GM23248 (cell line): ENCODE data around the gene MZB1. TPM values are rescaled to one million over a fixed set of nuclear protein-coding genes. Genes with fewer than 3 reads are reported as not detected.

Experiments used
- DNase-seq: peaks from one replicate; pipeline ENCODE4 v3.0.0-alpha.2; 2015
- H2AFZ ChIP-seq: fragments of 200-600 bp; sonication (generic); 2 replicates; pipeline ENCODE4 v1.6.1; 2016; ENCODE audit warnings: antibody characterized with exemption
- H3F3A ChIP-seq: fragments of 200-600 bp; sonication (generic); 2 replicates; pipeline ENCODE4 v1.6.1; 2016; ENCODE audit warnings: mild to moderate bottlenecking, antibody characterized with exemption, mixed run types; ENCODE audit not compliant: insufficient read depth
- H3K27ac ChIP-seq: fragments of 200-600 bp; sonication (generic); 2 replicates; pipeline ENCODE4 v1.5.1; 2016; ENCODE audit warnings: mild to moderate bottlenecking
- H3K27me3 ChIP-seq: fragments of 200-600 bp; sonication (generic); replicated peaks from 2 replicates; pipeline ENCODE4 v1.6.1; 2016; ENCODE audit warnings: mild to moderate bottlenecking; ENCODE audit not compliant: insufficient read depth
- H3K36me3 ChIP-seq: fragments of 200-600 bp; sonication (generic); 2 replicates; pipeline ENCODE4 v1.6.1; 2016; ENCODE audit warnings: low read depth, mild to moderate bottlenecking
- H3K4me1 ChIP-seq: fragments of 200-600 bp; sonication (generic); 2 replicates; pipeline ENCODE4 v1.6.1; 2016; ENCODE audit warnings: mild to moderate bottlenecking; ENCODE audit not compliant: insufficient read depth
- H3K4me2 ChIP-seq: fragments of 200-600 bp; sonication (generic); one replicate; pipeline ENCODE4 v1.6.1; 2016; ENCODE audit warnings: mild to moderate bottlenecking; ENCODE audit not compliant: unreplicated experiment
- H3K4me3 ChIP-seq: fragments of 200-600 bp; sonication (generic); 2 replicates; pipeline ENCODE4 v1.5.1; 2016; ENCODE audit warnings: mild to moderate bottlenecking
- H3K79me2 ChIP-seq: fragments of 200-600 bp; sonication (generic); 2 replicates; pipeline ENCODE4 v1.6.1; 2016; ENCODE audit warnings: mild to moderate bottlenecking; ENCODE audit not compliant: insufficient read depth
- H3K9ac ChIP-seq: fragments of 200-600 bp; sonication (generic); 2 replicates; pipeline ENCODE4 v1.6.1; 2016; ENCODE audit warnings: mild to moderate bottlenecking
- H3K9me2 ChIP-seq: fragments of 200-600 bp; sonication (generic); 2 replicates; pipeline ENCODE4 v1.6.1; 2016; ENCODE audit warnings: mixed run types, mild to moderate bottlenecking, moderate library complexity; ENCODE audit not compliant: insufficient read depth
- H3K9me3 ChIP-seq: fragments of 200-600 bp; sonication (generic); one replicate; pipeline ENCODE4 v1.6.1; 2017; ENCODE audit warnings: low read depth
- H4K20me1 ChIP-seq: fragments of 200-600 bp; sonication (generic); 2 replicates; pipeline ENCODE4 v1.6.0; 2016; ENCODE audit not compliant: insufficient read depth
- EZH2 ChIP-seq: fragments of 200-600 bp; sonication (generic); IDR thresholded peaks from 2 replicates; pipeline ENCODE4 v1.6.1; 2018; ENCODE audit warnings: antibody characterized with exemption, mild to moderate bottlenecking; ENCODE audit not compliant: insufficient read depth, poor library complexity, severe bottlenecking
- EZH2phosphoT487 ChIP-seq: fragments of 200-600 bp; sonication (generic); IDR thresholded peaks from 2 replicates; pipeline ENCODE4 v1.6.1; 2018; ENCODE audit warnings: antibody characterized with exemption, moderate library complexity, mild to moderate bottlenecking, low read depth; ENCODE audit not compliant: insufficient read depth
- WGBS, 2 experiments: methylation state at CpG; one replicate each; pipeline ENCODE4 v1.1.6; 2015 to 2017; ENCODE audit warnings: low lambda C conversion rate in 2 of 2, low coverage in 1 of 2; ENCODE audit errors: missing lambda C conversion rate in 2 of 2; 5-methylcytosine and 5-hydroxymethylcytosine counted together
- in situ Hi-C: fragments of 300-500 bp; cut with MboI; formaldehyde crosslinking; loops from 2 replicates; pipeline ENCODE4 v1.15.0; 2020
- polyA plus RNA-seq: library from polyadenylated mRNA; unstranded; fragments of >200 nt; fragmentation: Nextera tagmentation; extraction: Ambion mirVana; gene quantifications from 2 replicates; pipeline ENCODE4 v1.2.1, GENCODE V29; 2016
- total RNA-seq: library from RNA; depleted of rRNA; stranded (reverse); fragments of >200 nt; shearing (Covaris generic); gene quantifications from 2 replicates; pipeline ENCODE4 v1.2.3, GENCODE V29; 2014

MZB1 gene
- total and polyA plus RNA-seq, 2 experiments from 2014 or later: not detected

GRCh38 chr5:139378101-139378825 lies 11.4 kb downstream of the MZB1 start:
- no peak overlapping the region for H2AFZ ChIP-seq
- TF ChIP-seq EZH2phosphoT487 (no peak), EZH2 (no peak)
- no peak for DNase-seq
- no peaks in the 10 kb centered on the region for H3F3A ChIP-seq
- H4K20me1 ChIP-seq: no peaks in the 10 kb centered on the region
- 74 to 77% methylated on average over 43 to 47 of the region's 47 CpGs for WGBS, 2 experiments
- no peak overlapping the region for H3K9ac ChIP-seq
- no peaks in the 10 kb centered on the region for H3K79me2 ChIP-seq
- no peak overlapping the region for H3K27ac ChIP-seq
- H3K4me1 ChIP-seq: peaks cover 8% of the 10 kb centered on the region; the same call in 1 of the 2 replicates
- H3K4me3 ChIP-seq: no peak overlapping the region
- H3K9me2 ChIP-seq: no peaks in the 10 kb centered on the region
- in situ Hi-C loops: no loop called here
- H3K9me3 ChIP-seq: no peaks in the 10 kb centered on the region
- no peaks in the 10 kb centered on the region for H3K27me3 ChIP-seq
- H3K36me3 ChIP-seq: 0 out of 2 replicates have a peak, but pooled peaks cover 1% of the 10 kb centered on the region
- no peak overlapping the region for H3K4me2 ChIP-seq

- no peak overlapping the region for H3K27ac ChIP-seq
- H4K20me1 ChIP-seq: no peaks in the 10 kb centered on the region
- H3K4me2 ChIP-seq: no peak overlapping the region
- H3K27me3 ChIP-seq: no peaks in the 10 kb centered on the region
- in situ Hi-C loops: no loop called here
- no peaks in the 10 kb centered on the region for H3K9me3 ChIP-seq
- no peak for DNase-seq
- WGBS, 2 experiments: 98 to 100% methylated on average over 3 of the region's 3 CpGs
- no peaks in the 10 kb centered on the region for H3K79me2 ChIP-seq
- peaks cover 8% of the 10 kb centered on the region; the same call in 1 of the 2 replicates for H3K4me1 ChIP-seq
- no peaks in the 10 kb centered on the region for H3F3A ChIP-seq
- H3K9me2 ChIP-seq: no peaks in the 10 kb centered on the region
- H3K9ac ChIP-seq: no peak overlapping the region
- no peak for TF ChIP-seq EZH2phosphoT487
- H3K4me3 ChIP-seq: no peak overlapping the region
- 0 out of 2 replicates have a peak, but pooled peaks cover 7% of the 10 kb centered on the region for H3K36me3 ChIP-seq
- no peak overlapping the region for H2AFZ ChIP-seq
Observed at GRCh38 chr5:139377226-139377625, 12.5 kb downstream of the MZB1 start.

DNA sequence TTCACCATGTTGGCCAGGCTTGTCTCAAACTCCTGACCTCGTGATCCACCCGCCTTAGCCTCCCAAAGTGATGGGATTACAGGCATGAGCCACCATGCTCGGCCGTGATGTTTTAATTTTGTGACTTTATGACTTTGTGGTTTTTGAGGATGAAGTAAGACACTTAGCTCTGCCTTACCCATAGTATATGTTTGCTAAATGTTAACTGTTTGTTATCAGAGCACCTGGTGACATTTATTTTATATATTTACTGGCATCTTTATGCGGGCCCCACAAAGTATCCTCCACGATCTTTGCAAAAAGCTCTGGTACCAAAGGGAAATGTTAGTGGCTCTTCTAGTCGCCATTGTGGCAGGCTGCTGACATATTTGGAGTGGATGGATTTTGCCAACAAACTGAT lies 13.3 kb downstream of the MZB1 start:
- peaks cover 8% of the 10 kb centered on the region; the same call in 1 of the 2 replicates for H3K4me1 ChIP-seq
- in situ Hi-C loops: no loop called here
- DNase-seq: no peak

DNA sequence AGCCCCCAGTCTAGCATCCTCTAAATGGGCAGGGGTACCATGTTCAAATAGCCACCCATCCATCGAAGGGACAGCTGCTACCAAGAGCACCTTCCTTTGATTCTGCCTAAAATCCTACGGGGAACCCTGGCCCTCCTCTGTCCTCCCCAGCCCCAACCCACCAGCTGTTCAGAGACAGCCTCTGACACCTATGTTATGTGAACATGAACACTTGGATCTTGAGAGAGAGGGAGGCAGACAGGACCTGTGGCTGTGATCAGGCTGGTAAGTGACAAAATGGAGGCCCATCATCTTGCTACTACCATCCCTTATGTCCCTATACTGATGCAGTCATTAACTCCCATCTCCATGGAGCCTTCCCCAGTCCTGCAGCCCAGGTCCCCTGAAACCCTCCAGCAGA lies 14.8 kb downstream of the MZB1 start:
- H3K79me2 ChIP-seq: 0 out of 2 replicates have a peak, but pooled peaks cover 5% of the 10 kb centered on the region
- in situ Hi-C loops: no loop called here
- H3K27me3 ChIP-seq: no peaks in the 10 kb centered on the region
- no peaks in the 10 kb centered on the region for H3K9me2 ChIP-seq
- TF ChIP-seq EZH2phosphoT487 (no peak), EZH2 (no peak)
- H4K20me1 ChIP-seq: no peaks in the 10 kb centered on the region
- no peak overlapping the region for H3K4me2 ChIP-seq
- no peak overlapping the region for H2AFZ ChIP-seq
- H3K9me3 ChIP-seq: no peaks in the 10 kb centered on the region
- H3F3A ChIP-seq: 0 out of 2 replicates have a peak, but pooled peaks cover 2% of the 10 kb centered on the region
- 57 to 77% methylated on average over 2 of the region's 2 CpGs for WGBS, 2 experiments
- H3K27ac ChIP-seq: no peak overlapping the region
- peaks cover 18% of the 10 kb centered on the region for H3K36me3 ChIP-seq
- H3K4me3 ChIP-seq: no peak overlapping the region
- no peak overlapping the region for H3K9ac ChIP-seq
- H3K4me1 ChIP-seq: peaks cover 9% of the 10 kb centered on the region; the same call in 1 of the 2 replicates
- no peak for DNase-seq

More for the DNA sequence above, 13.3 kb downstream of the MZB1 start:
- Histone ChIP-seq H2AFZ (no peak overlapping the region), H3F3A (no peaks in the 10 kb centered on the region), H3K9me3 (no peaks in the 10 kb centered on the region), H3K79me2 (no peaks in the 10 kb centered on the region), H3K27me3 (no peaks in the 10 kb centered on the region), H3K36me3 (peaks cover 14% of the 10 kb centered on the region; the same call in 1 of the 2 replicates), H3K4me3 (no peak overlapping the region), H3K9ac (no peak overlapping the region), H3K9me2 (no peaks in the 10 kb centered on the region), H3K27ac (no peak overlapping the region), H4K20me1 (no peaks in the 10 kb centered on the region), H3K4me2 (no peak overlapping the region)
- WGBS, 2 experiments: 82 to 83% methylated on average over 7 of the region's 7 CpGs
- no peak for TF ChIP-seq EZH2phosphoT487
- no peak for TF ChIP-seq EZH2
